ENCODE results near the gene SMAD3. TPM values are rescaled to one million over a fixed set of nuclear protein-coding genes. Genes with fewer than 3 reads are reported as not detected.
A peak's percentile ranks its signal among the peaks of the same experiment; 100 is the strongest.

Gene SMAD3
- total and polyA plus RNA-seq, 2 of the 8 experiments (the other 6 are each of a cell fraction or from before 2014, with no cell fraction given) = 10.1 to 12.4 TPM

DNA sequence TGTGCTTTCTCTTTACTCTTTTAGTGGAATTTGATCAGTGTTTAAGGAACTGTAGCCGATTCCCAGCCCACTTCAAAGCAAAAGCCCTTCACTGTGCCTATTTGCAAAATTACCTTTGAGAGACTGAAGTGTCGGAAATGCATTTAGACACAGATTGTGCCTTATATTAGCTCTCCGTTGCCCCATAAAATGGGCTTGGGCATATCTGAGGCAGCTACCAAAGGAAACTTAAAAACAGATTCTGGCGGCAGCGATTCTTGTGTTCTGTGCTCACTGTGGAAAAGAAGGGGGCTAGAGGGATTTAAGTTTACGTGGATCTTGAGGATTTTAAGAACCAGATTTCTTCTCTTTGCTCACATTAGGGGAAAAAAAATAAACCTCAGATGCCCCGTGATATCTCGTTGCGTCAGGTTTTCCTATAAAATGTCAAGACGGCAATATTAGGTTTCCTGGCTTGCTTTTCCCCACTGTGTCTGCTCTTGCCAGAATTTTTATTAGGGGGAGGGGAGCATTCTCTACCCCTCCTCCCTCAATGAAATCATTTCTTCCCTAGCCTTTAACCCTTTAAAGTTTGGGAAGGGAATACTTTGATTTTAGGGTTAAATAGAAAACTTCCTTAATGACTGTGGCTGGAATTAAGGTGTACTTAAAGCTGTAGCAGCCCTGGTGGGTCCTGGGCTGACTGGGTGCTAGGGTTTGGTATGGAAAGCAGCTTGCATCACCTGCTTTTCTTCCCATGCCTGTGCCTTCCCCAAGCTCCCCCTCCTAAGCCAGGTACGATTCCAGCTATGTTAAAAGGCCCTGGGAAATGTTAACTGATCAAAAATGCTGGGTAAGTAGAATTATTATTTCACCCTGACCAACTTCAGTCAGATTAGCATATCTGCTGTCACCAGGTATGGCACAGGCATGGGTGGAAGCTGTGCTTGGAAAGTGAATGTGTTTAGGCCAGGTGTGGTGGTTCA, 73.8 kb downstream of the SMAD3 start:
- no peak overlapping the region for H3K14ac ChIP-seq (ENCODE audit: insufficient read length)
- POLR2A ChIA-PET (ENCODE audit: partially characterized antibody) = interaction anchor here (0.9 to 1.8 kb wide), 4 partner anchors 10 to 73 kb away, joined by 3 to 6 read pairs (median 3); no protein-coding TSS in a partner anchor
- CTCF ChIA-PET (ENCODE audit: partially characterized antibody) = interaction anchor here (1.3 kb wide), 1 partner anchor 14 kb away, joined by 3 read pairs; no protein-coding TSS in a partner anchor
- no peak overlapping the region for H2BK15ac ChIP-seq (ENCODE audit: low read length)
- FAIRE-seq = no peak
- H3K23me2 ChIP-seq (ENCODE audit: low read depth, low read length) = no peaks in the 10 kb centered on the region
- no peak overlapping the region for H3K4me3 ChIP-seq (ENCODE audit: extremely low read depth in 1 of 4, insufficient read depth in 2 of 4, low read depth in 3 of 4, low read length in 4 of 4)
- H4K8ac ChIP-seq (ENCODE audit: extremely low read depth, insufficient read depth, low read length) = no peak overlapping the region
- no peak overlapping the region for H3K56ac ChIP-seq (replicated peaks; ENCODE audit: insufficient read length, low read depth, low read length)
- 83% methylated on average over 11 of the region's 11 CpGs; no CpG with 5 or more reads in 1 of the 2 experiments for WGBS, 2 experiments (ENCODE audit: extremely low coverage in 1 of 2, insufficient coverage in 1 of 2, insufficient read length in 1 of 2, insufficient replicate concordance in 2 of 2, low coverage in 1 of 2, low lambda C conversion rate in 2 of 2, missing lambda C conversion rate in 1 of 2)
- H3K36me3 ChIP-seq (ENCODE audit: control insufficient read depth in 2 of 4, insufficient read depth in 4 of 4, low read length in 3 of 4) = no peaks in the 10 kb centered on the region
- no peaks in the 10 kb centered on the region for H3K79me1 ChIP-seq (ENCODE audit: low read depth, low read length)
- H2BK5ac ChIP-seq (ENCODE audit: low read depth, low read length) = no peak overlapping the region; the same call in 1 of the 2 replicates
- TF ChIP-seq POLR2AphosphoS5 (IDR thresholded peaks at IDR 0.05; ENCODE audit: low read depth, low read length) (no peak), TCF12 (IDR thresholded peaks at IDR 0.05; ENCODE audit: low read depth, low read length) (no peak), SP1 (IDR thresholded peaks at IDR 0.05; ENCODE audit: low read depth, low read length) (no peak), RFX5 (IDR thresholded peaks at IDR 0.05; ENCODE audit: borderline replicate concordance, low read depth, low read length) (no peak), GTF2F1 (IDR thresholded peaks at IDR 0.05; ENCODE audit: borderline replicate concordance, low read depth, low read length) (no peak), PHF8 (conservative IDR thresholded peaks at IDR 0.05; ENCODE audit: low read depth, low read length) (no peak), EP300 (IDR thresholded peaks at IDR 0.05; ENCODE audit: borderline replicate concordance in 1 of 2, low read depth in 2 of 2, low read length in 2 of 2) (no peak), MAFK (IDR thresholded peaks at IDR 0.05; ENCODE audit: low read depth, low read length) (no peak), CHD1 (IDR thresholded peaks at IDR 0.05; ENCODE audit: low read depth, low read length) (no peak)
- TF ChIP-seq, protein P1, sequence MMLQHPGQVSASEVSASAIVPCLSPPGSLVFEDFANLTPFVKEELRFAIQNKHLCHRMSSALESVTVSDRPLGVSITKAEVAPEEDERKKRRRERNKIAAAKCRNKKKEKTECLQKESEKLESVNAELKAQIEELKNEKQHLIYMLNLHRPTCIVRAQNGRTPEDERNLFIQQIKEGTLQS (IDR thresholded peaks at IDR 0.05; ENCODE audit: insufficient read depth, low read depth, low read length) = no peak
- H3K27me3 ChIP-seq (replicated peaks in 1 of 4; ENCODE audit: control insufficient read depth in 3 of 4, extremely low read depth in 1 of 4, insufficient read depth in 3 of 4, low read length in 3 of 4) = no peaks in the 10 kb centered on the region
- H3K79me2 ChIP-seq (ENCODE audit: control insufficient read depth in 1 of 2, insufficient read depth in 2 of 2, low read length in 2 of 2) = no peaks in the 10 kb centered on the region
- no peak overlapping the region for H2BK120ac ChIP-seq (replicated peaks; ENCODE audit: low read depth, low read length)
- no peak overlapping the region; a peak in 1 of 7 replicates for H3K9ac ChIP-seq (replicated peaks in 1 of 4; ENCODE audit: extremely low read depth in 1 of 4, low read depth in 3 of 4, low read length in 3 of 4)
- no peak overlapping the region for H3K18ac ChIP-seq (ENCODE audit: extremely low read depth, low read length)
- no peak overlapping the region for H3K4me2 ChIP-seq (ENCODE audit: insufficient read depth in 1 of 2, low read depth in 2 of 2, low read length in 2 of 2)
- H3K23ac ChIP-seq (ENCODE audit: insufficient read length) = no peak overlapping the region
- H3K4ac ChIP-seq (replicated peaks; ENCODE audit: insufficient read length, low read depth, low read length) = no peak overlapping the region
- no peaks in the 10 kb centered on the region for H3K9me3 ChIP-seq (ENCODE audit: insufficient read depth in 2 of 2, low read depth in 1 of 2, low read length in 1 of 2)
- H4K20me1 ChIP-seq (replicated peaks in 1 of 2; ENCODE audit: control insufficient read depth in 1 of 2, insufficient read depth in 2 of 2, low read length in 2 of 2) = no peaks in the 10 kb centered on the region
- H3K4me1 ChIP-seq (replicated peaks in 1 of 4; ENCODE audit: control insufficient read depth in 3 of 4, insufficient read depth in 4 of 4, low read length in 3 of 4) = peaks cover 6 to 20% (median 11%) of the 10 kb centered on the region in 4 experiments; a peak in 6 of 7 replicates
- H4K91ac ChIP-seq (replicated peaks; ENCODE audit: insufficient read length, low read length) = peak overlapping the region; percentile 19
- no peak overlapping the region for H2AFZ ChIP-seq (ENCODE audit: low read length)
- H2BK20ac ChIP-seq (ENCODE audit: low read length) = no peak overlapping the region
- DNase-seq (ENCODE audit: low read depth in 1 of 2, low spot score in 2 of 2) = no peak
- H4K5ac ChIP-seq (ENCODE audit: insufficient read length, low read depth, low read length) = no peak overlapping the region
- no peak overlapping the region; the same call in 1 of the 2 replicates for H2AK5ac ChIP-seq (ENCODE audit: low read depth, low read length)
- H3K27ac ChIP-seq (ENCODE audit: low read depth, low read length) = no peak overlapping the region
- no peak overlapping the region for H2BK12ac ChIP-seq (ENCODE audit: low read depth, low read length)

Measured in H1 (cell line).